Naive thymus-derived CD8-positive, alpha-beta T cell (primary cell): ENCODE results near the gene ELANE. TPM values are rescaled to one million over a fixed set of nuclear protein-coding genes. Genes with fewer than 3 reads are reported as not detected.
A peak's percentile ranks its signal among the peaks of the same experiment; 100 is the strongest.
"Not testable (repeated sequence)": the region's sequence is repeated elsewhere in the genome, so short reads cannot be mapped to it uniquely, and the experiment has no call there.

ENCODE experiments used
- ATAC-seq, 2 donors: fragments of 150-1000 bp; cut with Tn5 transposase in 1 of 2; sonication (Bioruptor Pico), chemical (Tn5 transposase) in 1 of 2; 1 replicate in 1 of 2; 2 replicates in 1 of 2; pipeline ENCODE4 v1.10.0; 2021; ENCODE audit warnings: mild to moderate bottlenecking in 2 of 2, moderate library complexity in 2 of 2
- POLR2A ChIA-PET: fragments of 350-600 bp; sonication (Branson Sonifier 250); formaldehyde crosslinking; loops from one replicate; lab custom pipeline; 2021; ENCODE audit warnings: antibody characterized with exemption; lab: Charles Lee
- DNase-seq, 10 donors: peaks; one replicate each; pipeline versions ENCODE4 v3.0.0 to v3.0.0-alpha.2; 2020 to 2022
- H3K27ac Mint-ChIP-seq, 10 donors: one replicate each; pipeline ENCODE4 v1.8.0; 2020 to 2022; ENCODE audit warnings: mild to moderate bottlenecking in 10 of 10, mixed read lengths in 10 of 10, moderate library complexity in 4 of 10, inconsistent platforms in 1 of 10
- H3K27me3 Mint-ChIP-seq, 5 donors: one replicate each; pipeline ENCODE4 v1.8.0; 2021 to 2022; ENCODE audit warnings: mixed read lengths in 5 of 5
- H3K36me3 Mint-ChIP-seq, 3 donors: one replicate each; pipeline ENCODE4 v1.8.0; 2020 to 2022; ENCODE audit warnings: mixed read lengths in 3 of 3, mild to moderate bottlenecking in 2 of 3, inconsistent platforms in 1 of 3
- H3K4me1 Mint-ChIP-seq, 4 donors: one replicate each; pipeline ENCODE4 v1.8.0; 2021 to 2022; ENCODE audit warnings: mixed read lengths in 4 of 4
- H3K4me3 Mint-ChIP-seq, 10 donors: one replicate each; pipeline ENCODE4 v1.8.0; 2020 to 2022; ENCODE audit warnings: mild to moderate bottlenecking in 10 of 10, mixed read lengths in 10 of 10, moderate library complexity in 6 of 10, inconsistent platforms in 1 of 10
- H3K9me3 Mint-ChIP-seq, 9 donors: one replicate each; pipeline ENCODE4 v1.8.0; 2020 to 2022; ENCODE audit warnings: mixed read lengths in 9 of 9, mild to moderate bottlenecking in 3 of 9, inconsistent platforms in 1 of 9, moderate library complexity in 1 of 9
- polyA plus RNA-seq, 3 donors: library from polyadenylated mRNA; unstranded; fragments of 300-500 nt; fragmentation: Illumina TruSeq; gene quantifications; one replicate each; pipeline ENCODE4 v1.2.3, GENCODE V29; 2021
- total RNA-seq, 8 experiments: library from RNA in 2 of 8; stranded (reverse) in 2 of 8; gene quantifications; one replicate each; pipeline ENCODE4 v1.2.3 and lab custom pipeline; 2021 to 2026

ELANE gene
- total and polyA plus RNA-seq, 5 experiments from 2014 or later, result not detected

- Mint-ChIP-seq H3K36me3 (peaks cover 0 to 28% (median 4%) of the 10 kb centered on the region in 3 donors), H3K4me1 (peaks cover 9 to 18% (median 11%) of the 10 kb centered on the region in 4 donors), H3K27ac (peak overlapping the region in 4 of 10 donors; percentile 49 to 92 (median 61)), H3K4me3 (no peak overlapping the region), H3K27me3 (peaks cover 0 to 2% (median 0%) of the 10 kb centered on the region in 5 donors), H3K9me3 (no peaks in the 10 kb centered on the region)
- POLR2A ChIA-PET, result interaction anchor here (0.9 to 2.2 kb wide), 3 partner anchors 22 to 62 kb away, joined by 4 to 20 read pairs (median 11); partner anchors contain the start of genes MED16 and RNU6-9
- ATAC-seq (no peak), DNase-seq (no peak)
Measured at GRCh38 chr19:870963-871401, 18.9 kb downstream of the ELANE start.

DNA sequence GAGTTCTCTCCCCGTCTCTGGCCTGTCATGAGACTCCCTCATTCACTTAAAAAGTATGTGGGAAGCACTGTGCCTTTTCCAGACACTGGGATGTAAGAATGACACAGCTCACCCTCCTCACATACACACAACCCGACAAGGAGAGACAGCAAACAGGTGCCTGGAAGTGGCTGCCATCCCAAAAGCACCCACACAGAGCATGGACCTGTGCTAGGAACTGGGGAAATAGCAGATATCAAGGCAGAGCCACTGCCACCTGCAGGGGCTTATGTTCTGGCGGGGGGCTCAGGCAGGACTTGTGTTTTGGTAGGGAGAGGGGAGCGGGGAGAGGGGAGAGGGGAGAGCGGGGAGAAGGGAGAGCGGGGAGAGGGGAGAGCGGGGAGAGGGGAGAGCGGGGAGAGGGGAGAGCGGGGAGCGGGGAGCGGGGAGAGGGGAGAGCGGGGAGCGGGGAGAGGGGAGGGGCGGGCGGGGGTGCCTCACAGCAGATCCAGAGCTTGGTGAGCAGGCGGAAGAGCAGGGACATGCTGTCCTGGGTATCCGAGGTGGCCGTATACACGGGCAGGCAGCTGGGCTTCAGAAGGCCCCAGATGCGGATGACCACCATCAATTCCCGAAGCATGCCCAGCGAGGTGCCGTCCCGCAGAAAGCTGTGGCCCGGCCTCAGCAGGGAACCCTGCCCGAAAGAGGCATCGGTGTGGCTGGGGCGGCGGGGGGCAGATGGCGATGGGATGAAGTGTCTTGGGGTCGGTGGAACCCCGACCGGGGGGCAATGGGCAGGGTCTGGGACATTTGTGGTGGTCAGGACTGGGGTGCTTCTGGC lies 19.6 kb downstream of the ELANE start:
- no peaks in the 10 kb centered on the region for H3K9me3 Mint-ChIP-seq
- POLR2A ChIA-PET, result interaction anchor here (0.9 to 2.6 kb wide), 11 partner anchors 9 to 196 kb away, joined by 3 to 23 read pairs (median 7); partner anchors contain the start of genes ARHGAP45, MED16, R3HDM4 and RNU6-9
- H3K27me3 Mint-ChIP-seq, result peaks cover 0 to 2% (median 0%) of the 10 kb centered on the region in 5 donors

GRCh38 chr19:872266-872951 lies 20.3 kb downstream of the ELANE start:
- H3K27ac Mint-ChIP-seq, result peak overlapping the region; percentile 59 to 96 (median 94)
- H3K4me3 Mint-ChIP-seq, result peak overlapping the region; percentile 70 to 85 (median 82)
- DNase-seq (peak; percentile 65 to 92 (median 82)), ATAC-seq (peak; percentile 81 to 84)
- POLR2A ChIA-PET, result interaction anchor here (0.6 to 2.6 kb wide), 14 partner anchors 8 to 195 kb away, joined by 3 to 23 read pairs (median 6); partner anchors contain the start of genes ARHGAP45, MED16, R3HDM4 and RNU6-9
- H3K36me3 Mint-ChIP-seq, result peaks cover 0 to 27% (median 4%) of the 10 kb centered on the region in 3 donors
- no peaks in the 10 kb centered on the region for H3K9me3 Mint-ChIP-seq
- H3K4me1 Mint-ChIP-seq, result peaks cover 7 to 17% (median 11%) of the 10 kb centered on the region in 4 donors
- peaks cover 0 to 2% (median 0%) of the 10 kb centered on the region in 5 donors for H3K27me3 Mint-ChIP-seq

More for the DNA sequence above, 19.6 kb downstream of the ELANE start:
- DNase-seq (peak in 4 of 10 donors; percentile 18 to 55 (median 36)), ATAC-seq (peak in 1 of 2 donors; percentile 7)
- H3K27ac Mint-ChIP-seq, result peak overlapping the region; percentile 59 to 96 (median 94)
- H3K36me3 Mint-ChIP-seq, result peaks cover 0 to 30% (median 4%) of the 10 kb centered on the region in 3 donors
- H3K4me3 Mint-ChIP-seq, result peak overlapping the region in 9 of 10 donors; percentile 60 to 85 (median 82)
- peaks cover 9 to 18% (median 11%) of the 10 kb centered on the region in 4 donors for H3K4me1 Mint-ChIP-seq

GRCh38 chr19:873084-873483 lies 21.0 kb downstream of the ELANE start:
- POLR2A ChIA-PET, result interaction anchor here (0.6 to 3.3 kb wide), 17 partner anchors 9 to 321 kb away, joined by 3 to 23 read pairs (median 6); partner anchors contain the start of genes ARHGAP45, MED16, R3HDM4 and RNU6-9
- H3K27me3 Mint-ChIP-seq, result peaks cover 0 to 2% (median 0%) of the 10 kb centered on the region in 5 donors
- ATAC-seq, result peak; percentile 73 to 86

DNA sequence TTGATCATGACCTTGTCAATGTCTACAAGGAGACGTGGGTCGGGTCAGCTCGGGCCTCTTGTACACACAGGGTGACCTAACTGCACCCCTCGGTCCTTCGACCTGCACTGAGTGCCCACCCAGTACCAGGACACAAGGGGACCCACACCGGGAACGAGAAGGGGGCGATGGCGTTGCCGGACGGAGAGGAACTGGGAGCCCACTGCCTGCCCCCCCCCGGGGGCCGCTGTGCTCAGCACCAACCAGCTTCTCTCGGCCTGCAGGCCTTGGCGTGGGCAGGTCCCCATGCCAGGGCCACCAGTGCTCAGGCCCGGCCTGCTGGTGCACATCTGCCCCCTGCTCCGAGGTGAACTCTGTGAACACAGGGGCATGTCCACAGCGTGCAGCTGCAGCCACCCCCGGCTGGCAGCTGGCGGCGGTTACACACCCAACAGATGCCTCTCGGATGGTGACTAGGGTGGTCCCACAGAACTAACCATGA lies 21.5 kb downstream of the ELANE start:
- Mint-ChIP-seq H3K4me3 (no peak overlapping the region), H3K4me1 (peaks cover 6 to 15% (median 11%) of the 10 kb centered on the region in 4 donors), H3K36me3 (peaks cover 0 to 21% (median 4%) of the 10 kb centered on the region in 3 donors), H3K27me3 (peaks cover 0 to 2% (median 0%) of the 10 kb centered on the region in 5 donors), H3K27ac (peak overlapping the region in 1 of 10 donors; percentile 11), H3K9me3 (no peaks in the 10 kb centered on the region)
- DNase-seq, result no peak
- POLR2A ChIA-PET, result interaction anchor here (0.6 to 3.3 kb wide), 8 partner anchors 9 to 321 kb away, joined by 3 to 19 read pairs (median 4); partner anchors contain the start of genes MED16 and RNU6-9
- ATAC-seq, result no peak

More at GRCh38 chr19:873084-873483, 21.0 kb downstream of the ELANE start:
- Mint-ChIP-seq H3K27ac (peak overlapping the region in 7 of 10 donors; percentile 11 to 84 (median 59)), H3K4me1 (peaks cover 6 to 15% (median 11%) of the 10 kb centered on the region in 4 donors), H3K9me3 (no peaks in the 10 kb centered on the region), H3K4me3 (peak overlapping the region in 6 of 10 donors; percentile 37 to 82 (median 68)), H3K36me3 (peaks cover 0 to 23% (median 4%) of the 10 kb centered on the region in 3 donors)
- peak; percentile 49 to 93 (median 74) for DNase-seq

DNA sequence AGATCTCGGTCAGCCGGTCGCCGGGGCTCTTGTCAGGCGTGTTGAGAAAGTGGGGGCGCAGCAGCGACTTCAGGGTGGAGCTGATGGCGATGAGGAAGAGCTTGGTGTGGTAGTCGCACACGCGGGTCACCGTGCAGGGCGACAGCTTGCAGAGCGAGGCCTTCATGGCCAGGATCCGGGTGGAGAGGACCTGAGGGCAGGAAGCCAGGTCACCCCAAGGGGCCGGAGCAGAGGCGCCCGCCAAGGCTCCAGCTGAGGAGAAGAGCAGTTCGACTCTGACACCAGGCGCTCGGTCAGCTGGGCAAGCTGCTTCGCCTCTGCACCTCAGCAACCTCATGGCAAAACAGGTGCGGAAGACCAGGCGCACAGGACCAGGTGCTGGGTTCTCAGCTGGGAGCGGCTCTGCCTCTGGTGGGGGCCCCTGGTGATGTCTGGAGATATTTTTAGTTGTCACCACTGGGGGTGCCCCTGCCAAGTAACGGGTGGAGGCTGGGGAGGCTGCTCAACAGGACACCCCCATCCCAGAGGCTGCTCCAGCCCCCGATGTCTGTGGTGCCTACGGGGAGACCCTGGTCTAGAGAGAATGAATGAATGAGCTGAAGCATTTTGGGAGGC lies 23.3 kb downstream of the ELANE start:
- ATAC-seq (no peak), DNase-seq (no peak)
- no peaks in the 10 kb centered on the region for H3K9me3 Mint-ChIP-seq
- H3K27me3 Mint-ChIP-seq, result peaks cover 0 to 2% (median 0%) of the 10 kb centered on the region in 5 donors
- peaks cover 0 to 9% (median 2%) of the 10 kb centered on the region in 3 donors for H3K36me3 Mint-ChIP-seq
- H3K27ac Mint-ChIP-seq, result peak overlapping the region in 2 of 10 donors; percentile 48 to 69
- peaks cover 4 to 14% (median 10%) of the 10 kb centered on the region in 4 donors for H3K4me1 Mint-ChIP-seq
- POLR2A ChIA-PET, result interaction anchor here (0.8 to 3.3 kb wide), 2 partner anchors 16 to 18 kb away, joined by 3 to 17 read pairs; partner anchors contain the start of genes MED16 and RNU6-9
- H3K4me3 Mint-ChIP-seq, result no peak overlapping the region

DNA sequence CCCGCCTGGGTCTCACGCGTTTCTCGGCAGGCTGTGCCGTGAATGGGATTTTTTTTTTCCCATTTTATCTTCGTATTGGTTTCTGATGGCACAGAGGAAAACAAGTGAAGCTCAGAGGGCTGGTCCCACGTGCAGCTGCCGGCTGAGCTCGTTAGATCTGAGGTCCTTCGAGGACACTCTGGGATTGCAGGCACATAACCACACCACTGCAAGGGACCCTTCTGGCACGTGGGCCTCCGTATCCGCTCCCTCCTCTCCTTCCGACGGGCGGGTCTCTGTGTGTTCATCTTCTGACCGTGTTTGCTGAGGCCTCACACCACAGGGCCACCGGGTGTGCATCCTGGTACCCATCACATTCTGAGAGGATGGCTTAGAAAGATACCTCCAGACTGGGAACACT lies 24.0 kb downstream of the ELANE start:
- peak overlapping the region in 1 of 10 donors; percentile 76 for H3K27ac Mint-ChIP-seq
- H3K4me1 Mint-ChIP-seq, result peaks cover 3 to 12% (median 10%) of the 10 kb centered on the region in 4 donors
- DNase-seq (no peak), ATAC-seq (no peak)
- POLR2A ChIA-PET, result interaction anchor here (0.6 to 3.3 kb wide), 3 partner anchors 12 to 30 kb away, joined by 3 to 17 read pairs (median 3); partner anchors contain the start of genes MED16 and RNU6-9
- no peak overlapping the region for H3K4me3 Mint-ChIP-seq
- no peaks in the 10 kb centered on the region for H3K9me3 Mint-ChIP-seq
- peaks cover 0 to 2% (median 0%) of the 10 kb centered on the region in 5 donors for H3K27me3 Mint-ChIP-seq
- peaks cover 0 to 9% (median 2%) of the 10 kb centered on the region in 3 donors for H3K36me3 Mint-ChIP-seq

- DNase-seq (no peak), ATAC-seq (no peak)
- POLR2A ChIA-PET, result interaction anchor here (0.6 to 1.2 kb wide), 2 partner anchors 13 to 25 kb away, joined by 3 read pairs; no protein-coding TSS in a partner anchor
- Mint-ChIP-seq H3K27ac (no peak overlapping the region), H3K4me3 (no peak overlapping the region), H3K4me1 (peaks cover 1 to 9% (median 8%) of the 10 kb centered on the region in 4 donors), H3K36me3 (peaks cover 0 to 11% (median 0%) of the 10 kb centered on the region in 3 donors), H3K27me3 (no peaks in the 10 kb centered on the region), H3K9me3 (no peaks in the 10 kb centered on the region)
Measured at GRCh38 chr19:876780-877314, 24.7 kb downstream of the ELANE start.

GRCh38 chr19:877992-878660 lies 26.0 kb downstream of the ELANE start:
- POLR2A ChIA-PET, result interaction anchor here (0.7 to 2.6 kb wide), 4 partner anchors 10 to 29 kb away, joined by 3 to 12 read pairs (median 3); partner anchors contain the start of genes MED16 and RNU6-9
- H3K4me3 Mint-ChIP-seq, H3K27me3 Mint-ChIP-seq, H3K4me1 Mint-ChIP-seq, ATAC-seq, H3K9me3 Mint-ChIP-seq, DNase-seq, H3K27ac Mint-ChIP-seq: not testable (repeated sequence)
- H3K36me3 Mint-ChIP-seq, result peaks cover 0 to 13% (median 0%) of the 10 kb centered on the region in 3 donors

DNA sequence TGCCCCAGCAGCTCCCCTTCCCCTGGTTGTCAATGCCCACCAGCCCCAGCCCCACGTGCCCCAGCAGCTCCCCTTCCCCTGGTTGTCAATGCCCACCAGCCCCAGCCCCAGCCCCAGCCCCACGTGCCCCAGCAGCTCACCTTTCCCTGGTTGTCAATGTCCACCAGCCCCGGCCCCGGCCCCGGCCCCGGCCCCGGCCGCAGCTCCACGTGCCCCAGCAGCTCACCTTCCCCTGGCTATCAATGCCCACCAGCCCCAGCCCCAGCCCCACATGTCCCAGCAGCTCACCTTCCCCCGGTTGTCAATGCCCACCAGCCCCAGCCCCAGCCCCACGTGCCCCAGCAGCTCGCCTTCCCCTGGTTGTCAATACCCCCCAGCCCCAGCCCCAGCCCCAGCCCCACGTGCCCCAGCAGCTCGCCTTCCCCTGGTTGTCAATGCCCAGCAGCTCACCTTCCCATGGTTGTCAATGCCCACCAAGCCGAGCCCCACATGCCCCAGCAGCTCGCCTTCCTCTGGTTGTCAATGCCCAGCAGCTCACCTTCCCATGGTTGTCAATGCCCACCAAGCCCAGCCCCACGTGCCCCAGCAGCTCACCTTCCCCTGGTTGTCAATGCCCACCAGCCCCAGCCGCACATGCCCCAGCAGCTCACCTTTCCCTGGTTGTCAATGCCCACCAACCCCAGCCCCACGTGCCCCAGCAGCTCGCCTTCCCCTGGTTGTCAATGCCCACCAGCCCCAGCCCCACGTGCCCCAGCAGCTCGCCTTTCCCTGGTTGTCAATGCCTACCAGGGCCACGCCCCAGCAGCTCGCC lies 26.9 kb downstream of the ELANE start:
- H3K9me3 Mint-ChIP-seq, H3K27me3 Mint-ChIP-seq, DNase-seq, ATAC-seq, H3K4me1 Mint-ChIP-seq, H3K4me3 Mint-ChIP-seq: not testable (repeated sequence)
- peak overlapping the region in 1 of 10 donors; percentile 63 for H3K27ac Mint-ChIP-seq
- H3K36me3 Mint-ChIP-seq, result peaks cover 0 to 17% (median 0%) of the 10 kb centered on the region in 3 donors
- POLR2A ChIA-PET, result interaction anchor here (0.7 to 2.6 kb wide), 5 partner anchors 10 to 29 kb away, joined by 3 to 12 read pairs (median 3); partner anchors contain the start of genes CFD, MED16 and RNU6-9
